Superior temporal gyrus (tissue), 1 donor: ENCODE data around the gene RASGRF2.
"Not testable (repeated sequence)": the region's sequence is repeated elsewhere in the genome, so short reads cannot be mapped to it uniquely, and the experiment has no call there.

ENCODE experiments used
- DNase-seq: peaks from one replicate; pipeline ENCODE4 v3.0.0-alpha.2; 2016; ENCODE audit errors: extremely low spot score

Gene RASGRF2

GRCh38 chr5:81070571-81071255, 110.5 kb downstream of the RASGRF2 start:
- DNase-seq: no peak

- DNase-seq: no peak
These were observed 114.9 kb downstream of the RASGRF2 start for GRCh38 chr5:81075041-81075440.

- no peak for DNase-seq
These were observed 116.9 kb downstream of the RASGRF2 start for GRCh38 chr5:81077105-81077504.

GRCh38 chr5:81078930-81079329, 118.8 kb downstream of the RASGRF2 start:
- no peak for DNase-seq

- DNase-seq: peak; percentile 73
These were observed 120.8 kb downstream of the RASGRF2 start for GRCh38 chr5:81080809-81081460.

- peak; percentile 89 for DNase-seq
These were observed 121.3 kb downstream of the RASGRF2 start for GRCh38 chr5:81081461-81081835.

- DNase-seq: no peak
These were observed 126.7 kb downstream of the RASGRF2 start for GRCh38 chr5:81086881-81087281.

- DNase-seq: no peak
These were observed 131.0 kb downstream of the RASGRF2 start for GRCh38 chr5:81091199-81091598.

GRCh38 chr5:81093536-81094196, 133.5 kb downstream of the RASGRF2 start:
- no peak for DNase-seq

- DNase-seq: no peak
These were observed 135.7 kb downstream of the RASGRF2 start for GRCh38 chr5:81095835-81096234.

- DNase-seq: no peak
These were observed 137.6 kb downstream of the RASGRF2 start for GRCh38 chr5:81097713-81098112.

GRCh38 chr5:81105261-81105877, 145.2 kb downstream of the RASGRF2 start:
- DNase-seq: no peak

GRCh38 chr5:81115261-81115660, 155.1 kb downstream of the RASGRF2 start:
- DNase-seq: no peak

GRCh38 chr5:81117566-81117965, 157.4 kb downstream of the RASGRF2 start:
- DNase-seq: no peak

GRCh38 chr5:81121273-81121672, 161.1 kb downstream of the RASGRF2 start:
- DNase-seq: no peak

GRCh38 chr5:81121836-81122630, 161.9 kb downstream of the RASGRF2 start:
- DNase-seq: peak; percentile 46

GRCh38 chr5:81124689-81125088, 164.5 kb downstream of the RASGRF2 start:
- not testable (repeated sequence) for DNase-seq

- DNase-seq: no peak
These were observed 165.8 kb downstream of the RASGRF2 start for GRCh38 chr5:81125959-81126358.

GRCh38 chr5:81128416-81128815, 168.3 kb downstream of the RASGRF2 start:
- DNase-seq: no peak

GRCh38 chr5:81132381-81132780, 172.2 kb downstream of the RASGRF2 start:
- DNase-seq: no peak

- DNase-seq: no peak
These were observed 173.9 kb downstream of the RASGRF2 start for GRCh38 chr5:81134066-81134465.

GRCh38 chr5:81134566-81134965, 174.4 kb downstream of the RASGRF2 start:
- peak; percentile 32 for DNase-seq
